Activated naive CD4-positive, alpha-beta T cell treated with anti-CD3 and anti-CD28 coated beads, Interleukin-2, amount 10 ng/mL, durations not matched to agents 5 hours and 36 hours (primary cell): ENCODE measurements around the gene SLC15A3. TPM values are rescaled to one million over a fixed set of nuclear protein-coding genes. Genes with fewer than 3 reads are reported as not detected.

Source experiments
- total RNA-seq, 2 experiments: library from RNA; stranded (reverse); gene quantifications; one replicate each; pipeline ENCODE4 v1.2.3, GENCODE V29; 2021

Gene SLC15A3
- total RNA-seq = 1 to 10 TPM; 3.7 to 3.8 TPM

DNA sequence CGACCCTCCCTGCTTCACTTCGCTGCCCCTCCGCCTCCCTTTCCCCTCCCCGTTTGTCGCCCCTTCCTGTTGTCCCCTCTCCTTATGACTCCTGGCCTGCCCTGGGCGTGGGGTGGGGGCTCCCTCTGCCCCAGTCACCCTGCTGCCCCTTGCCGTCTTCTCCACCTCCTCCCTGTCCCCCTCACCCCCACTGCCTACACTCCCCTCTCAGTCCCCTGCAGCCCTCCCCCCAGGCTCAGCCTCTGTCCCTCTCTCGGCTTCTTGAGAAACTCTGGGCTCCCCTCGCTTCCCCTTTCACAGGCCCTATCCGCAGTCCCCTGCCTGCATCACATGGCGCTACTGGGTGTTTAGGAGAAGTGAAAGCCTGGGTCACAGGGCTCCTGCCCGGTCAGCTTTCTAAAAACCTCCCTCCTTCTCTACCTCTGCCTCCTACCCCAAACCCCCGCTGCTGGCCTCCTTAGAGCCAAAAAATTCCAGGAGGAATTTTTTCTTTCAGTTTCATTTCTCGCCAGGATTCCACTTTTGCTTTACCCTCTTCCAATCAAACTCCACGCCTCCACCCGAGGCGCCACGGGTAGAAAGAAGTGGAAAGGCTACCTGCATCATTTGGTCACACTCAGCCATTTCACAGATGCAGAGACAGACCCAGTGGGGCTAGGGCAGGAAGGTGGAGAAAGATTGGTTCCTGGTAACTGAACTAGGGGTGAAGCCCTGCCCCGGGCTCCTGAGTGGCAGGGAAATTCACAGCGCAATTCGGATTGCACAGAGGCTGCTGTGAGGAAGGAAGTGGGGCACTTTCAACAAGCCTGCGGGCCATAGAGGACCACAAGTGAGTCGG, at the start of gene SLC15A3:
SLC15A3 (minus strand) TSS at position 273 of the 838 bp plus-strand sequence. CDS start 625 bp downstream, outside the sequence.

DNA sequence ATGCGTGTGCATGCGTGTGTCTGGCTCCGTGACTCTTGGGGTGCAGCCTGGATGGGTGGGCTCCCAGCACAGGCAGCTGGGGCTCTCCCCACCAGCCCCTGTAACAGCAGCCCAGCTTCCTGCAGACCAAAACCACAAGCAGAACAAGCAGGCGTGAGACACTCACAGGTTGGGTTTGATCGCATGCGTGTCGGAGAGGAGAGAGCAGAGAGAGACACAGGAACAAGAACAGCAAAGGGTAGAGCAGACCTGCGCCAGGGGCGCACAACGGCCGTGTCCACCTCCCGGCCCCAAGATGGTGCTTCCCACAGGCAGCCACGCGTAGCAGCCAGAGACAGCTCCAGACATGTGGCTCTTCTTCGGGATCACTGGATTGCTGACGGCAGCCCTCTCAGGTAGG, 19.5 kb upstream of the SLC15A3 start, which contains the start of gene CD6:
CD6 (plus strand) TSS at position 161 of the 400 bp plus-strand sequence; CDS start at position 347, 186 bp downstream.

DNA sequence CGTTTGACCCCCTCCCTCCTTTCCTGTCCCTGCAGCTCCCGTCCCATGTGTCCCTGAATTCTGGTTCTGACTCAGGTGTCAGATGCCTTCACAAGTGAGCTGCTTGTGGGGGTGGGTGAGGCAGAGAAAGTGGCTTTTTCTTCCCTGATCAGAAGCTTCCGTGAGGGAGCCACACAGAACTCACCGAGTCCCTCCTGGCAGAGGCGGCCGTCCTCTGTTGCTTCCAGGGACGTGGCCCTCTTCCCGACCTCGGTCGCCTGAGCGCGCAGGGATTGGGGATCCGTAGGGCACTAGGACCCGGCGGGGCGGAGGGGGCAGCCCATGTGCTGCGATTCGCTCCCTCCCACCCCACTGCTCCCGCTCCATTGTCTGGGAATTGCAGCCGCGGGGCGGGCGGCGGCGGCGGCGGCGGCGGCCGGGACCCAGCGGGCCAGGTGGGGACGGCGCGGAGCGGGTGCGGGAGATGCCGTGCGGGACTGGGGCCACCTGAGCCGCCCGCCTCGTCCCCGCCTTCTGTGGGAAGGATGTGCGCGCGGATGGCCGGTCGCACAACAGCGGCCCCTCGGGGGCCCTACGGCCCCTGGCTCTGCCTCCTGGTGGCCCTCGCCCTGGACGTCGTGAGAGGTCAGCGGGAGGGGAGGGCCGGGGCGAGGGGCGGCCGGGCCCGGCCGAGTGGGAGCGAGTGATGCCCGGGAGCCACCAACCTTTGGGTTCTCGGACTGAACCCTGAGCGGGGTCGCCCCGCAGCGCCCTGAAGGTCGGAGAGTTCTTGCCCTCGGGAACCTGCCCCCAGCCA, 27.7 kb downstream of the SLC15A3 start, which contains the start of gene TMEM132A:
TMEM132A (plus strand) TSS at position 351 of the 796 bp plus-strand sequence; CDS start at position 525, 174 bp downstream.

DNA sequence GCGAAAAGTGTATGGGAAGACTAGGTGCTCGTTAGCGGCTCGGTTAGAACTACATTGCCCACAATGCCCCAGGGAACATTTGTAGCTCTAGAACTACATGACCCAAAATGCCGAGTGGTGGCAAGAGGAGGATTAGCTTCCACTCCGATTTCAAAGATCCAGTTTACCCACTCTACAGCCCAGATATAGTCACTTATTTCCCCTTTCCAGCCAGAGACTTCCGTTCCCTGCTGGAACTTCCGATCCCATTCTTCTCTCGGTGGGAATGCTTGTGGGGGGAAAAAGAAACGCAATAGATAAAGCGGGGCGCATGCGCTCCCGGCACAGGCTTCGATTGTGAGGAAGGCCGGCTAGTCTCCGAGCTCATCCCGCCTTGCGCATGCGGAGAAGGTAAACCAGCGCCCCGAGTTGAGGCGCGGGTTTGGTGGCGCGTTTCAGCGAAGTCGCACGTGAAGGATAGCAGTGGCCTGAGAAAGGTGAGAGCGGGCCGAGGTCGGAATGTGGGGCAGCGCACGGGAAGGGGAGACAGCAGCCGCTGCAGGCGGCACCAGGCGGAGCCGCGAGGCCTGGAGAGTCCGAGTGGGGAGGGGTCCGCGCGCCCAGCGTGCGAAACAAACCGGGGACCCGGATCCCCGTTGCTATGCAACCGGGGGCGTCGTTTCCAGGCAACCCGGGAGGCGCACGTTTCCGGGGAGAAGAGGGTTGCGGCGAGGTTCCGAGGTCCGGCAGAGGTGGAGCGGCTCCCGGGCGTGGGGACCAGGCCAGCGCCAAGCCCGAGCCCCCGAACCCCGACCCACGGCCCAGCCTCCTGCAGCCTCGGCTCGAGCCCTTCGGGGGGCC, 38.0 kb downstream of the SLC15A3 start, which contains the start of gene TMEM109:
TMEM109 (plus strand) TSS at position 366 of the 840 bp plus-strand sequence. CDS start 5,536 bp downstream, outside the sequence.

DNA sequence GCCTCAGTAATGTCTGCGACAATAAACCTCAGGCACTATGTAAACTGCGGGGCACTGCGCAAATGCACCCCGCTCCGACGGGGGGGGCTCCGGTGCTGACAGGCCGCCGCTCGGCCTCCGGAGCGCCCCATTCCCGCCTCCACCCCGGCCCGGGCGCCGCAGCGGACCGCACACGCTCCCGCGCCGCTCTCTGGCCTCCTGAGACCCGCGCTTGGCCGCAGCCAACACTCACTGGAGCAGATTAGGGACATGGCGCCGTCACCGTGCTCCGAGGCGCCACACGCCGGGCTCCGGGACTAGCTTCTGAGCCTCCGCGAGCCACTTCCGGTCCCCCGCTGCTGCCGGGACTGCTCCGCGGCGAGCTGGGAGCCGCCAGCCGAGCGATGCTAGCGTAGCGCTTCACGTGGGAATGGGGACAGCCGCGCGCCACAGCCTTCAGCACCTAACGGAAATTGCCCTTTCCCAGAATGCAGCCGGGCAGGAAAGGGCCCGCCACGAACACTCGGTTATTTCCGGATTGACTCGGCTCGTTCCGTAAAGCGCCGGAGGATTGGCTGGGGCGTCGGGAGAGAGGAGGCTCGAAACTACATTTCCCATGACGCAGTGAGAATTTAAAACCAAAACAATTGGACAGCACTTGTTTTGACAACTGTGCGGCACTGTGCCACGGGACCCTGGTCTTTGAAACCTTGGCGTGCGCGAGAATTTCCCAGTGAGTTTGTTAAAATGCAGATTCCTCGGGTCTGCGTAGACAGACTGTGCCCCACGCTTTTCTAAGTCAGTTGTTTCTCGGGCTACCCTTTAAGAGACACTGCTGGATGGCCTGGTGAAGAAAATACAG, 45.6 kb downstream of the SLC15A3 start, which contains the start of gene PRPF19:
PRPF19 (minus strand) TSS at position 454 of the 841 bp plus-strand sequence; CDS start at position 251, 203 bp downstream.

Other genes starting within 250 kb of the SLC15A3 start
- not detected for gene MS4A18, start 227.5 kb downstream of the SLC15A3 start, total RNA-seq
- not detected for gene MS4A15, start 195.3 kb downstream of the SLC15A3 start, total RNA-seq
- not detected for gene MS4A10, start 166.8 kb downstream of the SLC15A3 start, total RNA-seq
- 10 to 100 TPM; 14.9 to 16.2 TPM for gene CCDC86, start 110.1 kb downstream of the SLC15A3 start, total RNA-seq
- gene PTGDR2, start 96.2 kb downstream of the SLC15A3 start, total RNA-seq = under 1 TPM; 0.70 to 0.91 TPM
- not detected for gene ZP1, start 84.6 kb downstream of the SLC15A3 start, total RNA-seq
- gene PRPF19, start 45.6 kb downstream of the SLC15A3 start, total RNA-seq = 100 to 1,000 TPM; 107 to 116 TPM
- 10 to 100 TPM; 89.6 to 93.6 TPM for gene TMEM109, start 38.0 kb downstream of the SLC15A3 start, total RNA-seq
- gene TMEM132A, start 27.7 kb downstream of the SLC15A3 start, total RNA-seq = under 1 TPM; 0.31 to 0.38 TPM
- 100 to 1,000 TPM; 349 to 352 TPM for gene CD6, start 19.5 kb upstream of the SLC15A3 start, total RNA-seq
- gene CD5, start 150.3 kb upstream of the SLC15A3 start, total RNA-seq = 100 to 1,000 TPM; 393 to 405 TPM
- 1 to 10 TPM; 5.0 to 6.2 TPM for gene VPS37C, start 209.2 kb upstream of the SLC15A3 start, total RNA-seq